Rectal smooth muscle tissue (tissue), 1 donor: ENCODE results near the gene ZNF555.

ENCODE experiments used
- H3K27ac ChIP-seq: one replicate; pipeline ENCODE4 v1.7.0; 2013; ENCODE audit warnings: low read depth, low read length, inconsistent platforms
- H3K27me3 ChIP-seq: one replicate; pipeline ENCODE4 v1.7.0; 2013; ENCODE audit warnings: low read length; ENCODE audit not compliant: control insufficient read depth, insufficient read depth
- H3K36me3 ChIP-seq: one replicate; pipeline ENCODE4 v1.7.0; 2013; ENCODE audit warnings: low read length; ENCODE audit not compliant: control insufficient read depth, insufficient read depth
- H3K4me1 ChIP-seq: one replicate; pipeline ENCODE4 v1.7.0; 2013; ENCODE audit warnings: low read length; ENCODE audit not compliant: control insufficient read depth, insufficient read depth
- H3K4me3 ChIP-seq: one replicate; pipeline ENCODE4 v1.7.0; 2013; ENCODE audit warnings: low read length
- H3K9ac ChIP-seq: one replicate; pipeline ENCODE4 v1.7.0; 2013; ENCODE audit warnings: low read length

ZNF555 gene

DNA sequence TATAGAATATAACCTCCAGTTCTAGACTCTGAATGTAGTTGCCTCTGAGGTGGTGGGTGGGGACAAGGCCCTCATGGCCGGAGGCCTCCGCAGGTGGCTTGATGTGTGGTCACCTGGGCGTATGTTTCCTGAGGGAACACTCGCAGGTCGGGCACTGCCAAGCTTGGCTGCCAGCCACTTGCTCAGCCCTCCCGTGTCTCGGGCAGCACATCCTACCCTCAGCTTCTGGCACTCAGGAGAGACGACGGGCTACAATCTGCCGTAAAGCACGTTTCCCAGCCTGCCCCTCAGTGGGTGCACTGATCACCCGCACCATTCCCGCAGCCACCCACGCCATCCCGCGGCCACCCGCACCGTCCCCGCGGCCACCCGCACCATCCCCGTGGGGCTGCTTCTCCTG lies 40.8 kb upstream of the ZNF555 start:
- no peaks in the 10 kb centered on the region for H3K4me1 ChIP-seq
- no peaks in the 10 kb centered on the region for H3K27me3 ChIP-seq
- peaks cover 20% of the 10 kb centered on the region for H3K36me3 ChIP-seq
- H3K27ac ChIP-seq = no peak overlapping the region
- H3K9ac ChIP-seq = no peak overlapping the region
- H3K4me3 ChIP-seq = no peak overlapping the region

DNA sequence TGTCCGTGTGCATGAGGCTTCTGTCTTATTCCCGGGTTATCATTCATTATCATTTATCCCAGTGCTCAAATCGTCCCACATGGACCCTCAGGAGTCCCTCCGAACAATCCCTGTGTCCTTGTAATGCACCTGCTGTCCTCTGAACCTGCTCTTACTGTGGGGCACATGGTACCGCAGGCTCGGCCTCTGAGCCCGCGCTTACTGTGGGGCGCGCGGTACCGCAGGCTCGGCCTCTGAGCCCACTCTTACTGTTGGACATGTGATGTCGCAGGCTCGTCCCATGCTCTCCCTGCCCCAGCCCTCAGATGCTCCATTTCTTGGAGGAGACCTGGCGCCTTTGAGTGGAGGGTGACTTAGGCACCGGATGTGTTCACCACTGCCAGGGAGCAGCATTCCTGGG lies 38.4 kb upstream of the ZNF555 start:
- Histone ChIP-seq H3K27me3 (no peaks in the 10 kb centered on the region), H3K36me3 (peaks cover 27% of the 10 kb centered on the region), H3K27ac (no peak overlapping the region), H3K9ac (no peak overlapping the region), H3K4me3 (no peak overlapping the region), H3K4me1 (no peaks in the 10 kb centered on the region)

DNA sequence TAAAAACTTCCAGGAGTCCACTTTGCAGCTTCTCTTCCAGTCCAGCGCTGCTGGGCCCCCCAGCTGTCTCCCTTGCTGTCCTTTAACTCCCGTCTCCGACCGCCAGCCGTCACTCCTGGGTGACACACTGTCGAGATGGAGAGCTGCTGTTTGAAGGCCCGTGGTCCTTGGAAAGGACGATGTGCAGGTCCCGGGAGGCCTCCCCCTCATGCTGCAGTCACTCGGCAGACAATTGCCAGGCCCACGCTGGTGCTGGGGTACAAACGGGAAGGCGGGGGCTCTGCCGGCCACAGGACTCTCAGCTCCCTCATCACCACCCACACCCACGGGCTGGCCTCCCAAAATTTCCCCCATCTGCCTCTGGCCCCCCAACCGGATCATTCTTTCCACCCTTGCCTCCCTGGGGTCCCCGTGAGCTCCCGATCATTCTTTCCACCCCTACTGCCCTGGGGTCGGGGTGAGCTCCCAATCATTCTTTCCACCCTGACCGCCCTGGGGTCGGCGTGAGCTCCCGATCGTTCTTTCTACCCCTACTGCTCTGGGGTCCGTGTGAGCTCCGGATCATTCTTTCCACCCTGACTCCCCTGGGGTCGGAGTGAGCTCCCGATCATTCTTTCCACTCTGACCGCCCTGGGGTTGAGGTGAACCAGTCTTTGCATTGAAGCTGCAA lies 37.7 kb upstream of the ZNF555 start:
- no peak overlapping the region for H3K9ac ChIP-seq
- peaks cover 26% of the 10 kb centered on the region for H3K36me3 ChIP-seq
- H3K27me3 ChIP-seq = no peaks in the 10 kb centered on the region
- no peak overlapping the region for H3K4me3 ChIP-seq
- no peak overlapping the region for H3K27ac ChIP-seq
- H3K4me1 ChIP-seq = no peaks in the 10 kb centered on the region

DNA sequence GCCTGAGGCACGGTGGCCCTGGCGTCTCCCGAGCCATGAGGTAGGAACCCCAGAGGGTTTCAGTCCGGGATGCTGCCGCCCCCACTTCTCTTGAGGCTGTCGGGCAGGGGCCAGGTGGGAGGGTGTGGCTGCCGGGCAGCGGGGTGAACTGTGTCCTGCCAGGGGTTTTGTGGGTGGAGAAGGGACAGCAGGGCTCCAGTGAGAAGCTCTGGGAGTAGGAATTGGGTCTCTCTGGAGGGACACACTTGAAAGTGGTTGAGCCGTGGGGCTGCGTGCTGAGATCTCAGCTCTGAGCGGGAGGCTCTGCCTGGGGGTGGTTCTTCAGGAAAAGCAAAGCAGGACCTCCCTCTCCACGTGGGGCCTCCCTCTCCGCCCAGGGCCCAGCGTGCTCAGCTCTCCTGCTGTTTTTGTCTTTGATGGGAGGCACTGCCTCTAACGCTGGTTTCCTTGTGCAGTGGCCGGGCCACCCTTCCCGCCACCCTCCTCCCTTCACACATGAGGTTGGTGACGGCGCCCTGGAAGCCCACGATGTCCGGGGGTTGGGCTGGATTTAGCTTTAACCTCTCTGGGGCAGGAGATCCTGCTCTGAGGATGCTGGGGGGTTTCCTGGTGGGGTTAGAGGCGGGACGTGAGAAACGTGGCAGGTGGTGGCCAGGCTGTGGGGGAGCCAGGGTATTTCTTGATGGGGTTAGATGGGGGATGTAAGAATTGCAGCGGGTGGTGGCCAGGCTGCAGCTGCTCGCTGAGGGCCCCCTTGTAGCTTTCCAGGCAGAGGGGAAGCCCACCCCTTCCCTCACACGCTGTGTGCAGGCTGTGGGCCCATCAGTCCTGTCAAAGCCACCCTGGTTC lies 36.9 kb upstream of the ZNF555 start:
- peaks cover 31% of the 10 kb centered on the region for H3K36me3 ChIP-seq
- H3K4me1 ChIP-seq = no peaks in the 10 kb centered on the region
- H3K27me3 ChIP-seq = no peaks in the 10 kb centered on the region
- H3K27ac ChIP-seq = no peak overlapping the region
- no peak overlapping the region for H3K4me3 ChIP-seq
- H3K9ac ChIP-seq = no peak overlapping the region

DNA sequence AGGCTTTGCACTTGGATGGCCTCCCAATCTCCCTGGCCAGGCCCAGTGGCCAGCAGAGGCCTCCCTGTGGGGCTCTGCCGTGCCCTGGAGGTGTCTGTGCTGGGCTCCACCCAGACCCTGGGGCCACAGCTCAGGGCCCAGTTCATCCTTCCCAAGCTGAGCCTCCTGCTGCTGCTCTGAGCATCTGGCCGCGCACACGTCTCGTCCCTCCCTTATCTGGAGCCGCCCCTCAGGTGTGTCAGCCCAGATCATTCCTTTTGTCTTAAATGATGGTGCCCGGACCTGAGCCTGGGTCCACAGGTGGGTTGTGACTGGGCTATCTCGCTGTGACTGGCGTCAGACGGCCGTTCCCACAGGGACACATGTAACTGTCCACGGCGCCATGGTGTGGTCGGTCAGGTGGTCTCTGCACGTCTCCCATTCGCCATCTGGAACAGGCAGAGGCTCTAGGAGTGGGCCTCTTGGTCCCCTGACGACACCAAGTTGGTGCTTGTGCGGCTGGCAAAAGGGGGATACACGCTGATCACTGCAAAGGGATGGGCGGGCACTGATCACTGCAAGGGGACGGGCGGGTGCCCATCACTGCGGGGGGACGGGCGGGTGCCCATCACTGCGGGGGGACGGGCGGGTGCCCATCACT lies 35.9 kb upstream of the ZNF555 start:
- Histone ChIP-seq H3K9ac (no peak overlapping the region), H3K4me3 (no peak overlapping the region), H3K36me3 (peaks cover 33% of the 10 kb centered on the region)

DNA sequence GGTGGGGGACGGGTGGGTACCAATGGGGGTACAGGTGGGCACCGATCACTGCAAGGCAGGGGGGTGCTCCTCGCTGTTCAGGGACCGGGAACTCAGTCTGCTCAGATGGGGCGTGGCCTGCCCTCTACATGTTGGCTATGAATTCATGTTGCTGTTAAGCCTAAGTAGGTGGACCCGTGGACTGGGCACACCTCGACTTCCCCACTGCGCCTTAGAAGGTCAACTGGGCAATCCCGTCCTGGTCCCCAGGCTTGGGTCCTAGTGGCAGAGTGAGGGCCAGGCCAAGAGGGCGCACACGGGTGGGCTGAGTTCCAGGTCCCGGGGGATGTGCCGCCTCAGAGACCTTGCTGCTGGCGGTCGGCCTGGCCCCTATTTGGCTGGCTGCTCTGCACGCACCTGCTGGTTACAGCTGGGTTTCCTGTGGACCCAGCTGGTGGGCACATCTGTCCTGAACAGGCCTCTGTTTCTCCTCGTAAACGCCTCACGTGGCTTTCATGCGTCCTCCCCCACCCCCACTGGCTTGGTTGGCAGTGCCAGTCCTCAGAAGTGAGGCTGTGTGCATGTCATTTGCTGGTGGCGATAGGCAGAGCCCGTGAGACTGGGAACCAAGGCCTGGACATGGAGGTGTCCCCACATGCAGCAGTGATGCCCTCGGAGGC lies 35.2 kb upstream of the ZNF555 start:
- H3K27ac ChIP-seq = no peak overlapping the region
- H3K36me3 ChIP-seq = peaks cover 28% of the 10 kb centered on the region

More for the DNA sequence above, 35.9 kb upstream of the ZNF555 start:
- Histone ChIP-seq H3K4me1 (no peaks in the 10 kb centered on the region), H3K27ac (no peak overlapping the region), H3K27me3 (no peaks in the 10 kb centered on the region)

DNA sequence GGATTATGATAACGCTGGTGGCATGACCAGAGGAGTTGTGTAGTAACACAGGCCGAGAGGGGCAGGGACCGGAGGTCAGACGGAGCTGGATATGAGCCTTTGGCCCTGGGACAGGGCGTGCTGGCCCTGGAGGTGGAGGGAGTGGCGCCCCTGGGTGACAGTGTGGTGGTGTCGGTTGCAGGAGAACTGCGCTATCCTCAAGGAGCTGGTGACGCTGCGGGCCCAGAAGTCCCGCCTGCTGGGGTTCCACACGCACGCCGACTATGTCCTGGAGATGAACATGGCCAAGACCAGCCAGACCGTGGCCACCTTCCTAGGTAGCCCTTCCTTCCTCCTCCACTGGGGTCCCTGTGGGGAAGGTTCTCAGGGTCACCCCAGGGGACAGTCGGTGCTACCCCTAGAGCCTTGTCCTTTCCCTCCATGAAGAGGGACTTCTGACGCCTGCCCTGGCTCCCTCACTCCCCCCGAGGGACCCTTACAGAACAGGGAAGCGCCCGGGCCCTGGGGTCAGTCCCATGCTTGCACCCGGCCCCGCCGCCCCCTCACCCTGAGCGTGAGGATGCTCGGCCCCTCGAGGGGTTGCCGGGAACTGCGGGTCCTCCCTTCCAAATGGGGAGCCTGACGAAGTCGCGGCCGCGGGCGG lies 34.4 kb upstream of the ZNF555 start:
- H3K27ac ChIP-seq = no peak overlapping the region
- no peaks in the 10 kb centered on the region for H3K4me1 ChIP-seq
- no peak overlapping the region for H3K9ac ChIP-seq
- no peak overlapping the region for H3K4me3 ChIP-seq
- H3K27me3 ChIP-seq = no peaks in the 10 kb centered on the region
- peaks cover 25% of the 10 kb centered on the region for H3K36me3 ChIP-seq

More for the DNA sequence above, 35.2 kb upstream of the ZNF555 start:
- Histone ChIP-seq H3K4me1 (no peaks in the 10 kb centered on the region), H3K27me3 (no peaks in the 10 kb centered on the region), H3K9ac (no peak overlapping the region), H3K4me3 (no peak overlapping the region)

DNA sequence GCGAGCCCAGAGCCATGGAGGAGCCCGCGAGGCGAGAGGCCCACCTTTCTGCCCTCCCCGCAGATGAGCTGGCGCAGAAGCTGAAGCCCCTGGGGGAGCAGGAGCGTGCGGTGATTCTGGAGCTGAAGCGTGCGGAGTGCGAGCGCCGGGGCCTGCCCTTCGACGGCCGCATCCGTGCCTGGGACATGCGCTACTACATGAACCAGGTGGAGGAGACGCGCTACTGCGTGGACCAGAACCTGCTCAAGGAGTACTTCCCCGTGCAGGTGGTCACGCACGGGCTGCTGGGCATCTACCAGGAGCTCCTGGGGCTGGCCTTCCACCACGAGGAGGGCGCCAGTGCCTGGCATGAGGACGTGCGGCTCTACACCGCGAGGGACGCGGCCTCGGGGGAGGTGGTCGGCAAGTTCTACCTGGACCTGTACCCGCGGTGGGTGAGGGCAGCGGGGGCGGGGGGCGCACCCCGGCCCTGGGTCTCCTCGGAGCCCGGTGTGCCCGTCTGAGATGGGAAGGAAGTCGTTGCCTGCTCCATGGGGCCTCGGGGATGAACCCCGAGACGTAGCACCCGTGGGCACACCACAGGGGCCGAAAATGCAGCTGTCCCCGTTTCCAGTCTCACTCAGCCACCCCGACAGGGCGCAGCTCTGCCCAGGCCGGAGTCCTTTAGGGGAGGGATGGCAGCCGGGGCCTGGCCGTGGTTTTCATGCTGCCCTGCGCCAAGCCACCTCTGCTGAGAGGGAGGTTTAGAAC lies 33.7 kb upstream of the ZNF555 start:
- Histone ChIP-seq H3K36me3 (peaks cover 23% of the 10 kb centered on the region), H3K4me3 (no peak overlapping the region), H3K9ac (no peak overlapping the region), H3K27me3 (no peaks in the 10 kb centered on the region), H3K27ac (no peak overlapping the region), H3K4me1 (no peaks in the 10 kb centered on the region)

DNA sequence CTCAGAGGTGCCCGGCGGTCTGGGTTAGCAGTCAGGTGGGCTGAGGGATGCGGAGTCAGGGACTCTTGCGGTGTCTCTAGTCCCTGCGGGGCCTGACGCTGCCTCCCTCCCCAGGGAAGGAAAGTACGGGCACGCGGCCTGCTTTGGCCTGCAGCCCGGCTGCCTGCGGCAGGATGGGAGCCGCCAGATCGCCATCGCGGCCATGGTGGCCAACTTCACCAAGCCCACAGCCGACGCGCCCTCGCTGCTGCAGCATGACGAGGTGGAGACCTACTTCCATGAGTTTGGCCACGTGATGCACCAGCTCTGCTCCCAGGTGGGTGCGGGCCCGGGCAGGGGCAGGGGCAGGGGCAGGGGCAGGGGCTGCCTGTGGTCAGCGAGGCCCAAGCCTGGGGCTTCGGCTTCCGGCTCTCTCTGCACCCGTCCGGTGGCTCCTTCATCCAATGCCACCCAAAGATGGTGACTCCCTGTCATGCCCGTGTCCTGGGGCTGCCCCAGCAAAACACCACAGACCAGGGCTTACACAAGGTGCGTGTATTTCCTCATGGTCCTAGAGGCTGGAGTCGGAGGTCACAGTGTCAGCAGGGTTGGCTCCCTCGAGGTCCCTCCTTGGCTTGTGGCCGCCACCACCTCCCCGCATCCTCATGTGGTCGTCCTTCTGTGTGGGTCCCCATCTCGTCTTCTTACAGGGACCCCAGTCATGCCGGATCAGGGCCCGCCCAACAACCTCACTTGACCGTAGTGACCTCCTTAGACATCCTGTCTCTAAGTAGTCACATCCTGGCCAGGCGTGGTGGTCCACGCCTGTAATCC lies 32.9 kb upstream of the ZNF555 start:
- no peak overlapping the region for H3K4me3 ChIP-seq
- no peaks in the 10 kb centered on the region for H3K4me1 ChIP-seq
- H3K27me3 ChIP-seq = no peaks in the 10 kb centered on the region
- H3K36me3 ChIP-seq = peaks cover 23% of the 10 kb centered on the region
- no peak overlapping the region for H3K27ac ChIP-seq
- no peak overlapping the region for H3K9ac ChIP-seq

DNA sequence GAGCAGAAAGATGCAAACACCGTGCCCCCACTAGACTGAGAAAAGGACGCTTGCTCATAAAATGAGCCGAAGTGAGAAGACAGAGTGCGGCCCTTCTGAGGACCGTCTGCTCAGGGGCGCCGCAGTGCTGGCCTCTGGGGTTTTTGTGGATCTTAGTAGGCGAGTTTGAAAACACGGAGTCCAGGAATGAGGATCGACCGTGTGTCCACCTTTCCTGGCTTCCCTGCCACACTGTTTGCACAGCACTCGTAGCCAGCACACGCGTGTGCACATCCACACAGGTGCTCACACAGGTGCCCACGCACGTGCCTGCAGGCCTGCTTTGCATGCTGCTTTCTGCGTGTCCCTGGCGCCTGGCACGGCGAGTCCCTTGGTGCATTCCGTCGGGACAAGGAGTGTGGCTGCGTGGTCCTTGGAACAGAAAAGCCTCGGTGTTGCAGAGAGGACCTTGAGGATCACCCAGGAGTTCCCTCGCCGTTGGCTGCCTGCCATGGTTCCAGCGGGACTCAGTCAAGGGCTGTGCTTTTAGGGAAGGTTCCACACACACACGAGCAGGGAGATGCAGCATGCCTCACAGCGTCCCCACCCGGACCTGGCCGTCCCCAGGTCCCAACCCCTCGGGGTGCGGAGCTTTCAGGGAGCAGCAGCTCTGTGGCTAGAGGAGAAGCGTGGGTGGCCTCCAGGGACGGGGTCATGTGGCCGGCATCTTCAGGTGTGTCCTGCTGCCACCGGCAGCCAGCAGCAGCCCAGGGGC lies 31.7 kb upstream of the ZNF555 start:
- no peak overlapping the region for H3K4me3 ChIP-seq
- peaks cover 23% of the 10 kb centered on the region for H3K36me3 ChIP-seq
- no peaks in the 10 kb centered on the region for H3K4me1 ChIP-seq
- H3K27me3 ChIP-seq = no peaks in the 10 kb centered on the region
- H3K9ac ChIP-seq = no peak overlapping the region
- H3K27ac ChIP-seq = no peak overlapping the region
